ENCODE data around the gene TOMT.

DNA sequence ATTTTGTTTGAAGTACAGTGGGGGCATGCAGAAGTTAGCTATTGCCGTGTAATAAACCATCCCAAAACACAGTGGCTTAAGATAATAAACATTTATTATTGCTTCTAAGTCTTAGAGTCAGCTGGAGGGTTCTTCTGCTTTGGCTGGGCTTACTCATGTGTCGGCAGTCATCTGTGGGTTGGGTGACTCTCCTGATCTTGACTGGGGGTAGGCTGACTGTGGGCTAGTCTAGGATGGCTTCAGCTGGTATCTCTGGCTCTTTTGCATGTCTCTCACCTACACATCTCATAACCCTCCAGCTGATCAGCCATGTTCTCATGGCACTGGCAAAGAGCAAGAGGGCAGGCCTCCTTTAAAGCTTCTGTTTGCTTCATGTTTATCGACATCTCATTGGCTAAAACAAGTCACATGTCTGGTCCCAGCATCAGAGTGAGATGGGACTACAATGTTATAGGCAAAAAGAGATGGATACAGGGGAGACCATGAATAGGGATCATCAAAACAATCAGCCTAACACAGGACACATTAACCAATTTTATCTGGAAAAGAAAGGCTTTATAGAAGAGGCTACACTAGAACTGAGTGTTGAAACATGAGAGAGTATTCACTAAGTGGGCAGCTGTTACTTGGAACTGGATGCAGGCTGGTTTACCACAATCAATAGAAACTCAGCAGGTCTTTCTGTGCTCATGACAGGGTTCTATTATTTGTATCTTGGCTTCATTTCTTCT, 19.9 kb upstream of the TOMT start:
- TF ChIP-seq, protein P1, sequence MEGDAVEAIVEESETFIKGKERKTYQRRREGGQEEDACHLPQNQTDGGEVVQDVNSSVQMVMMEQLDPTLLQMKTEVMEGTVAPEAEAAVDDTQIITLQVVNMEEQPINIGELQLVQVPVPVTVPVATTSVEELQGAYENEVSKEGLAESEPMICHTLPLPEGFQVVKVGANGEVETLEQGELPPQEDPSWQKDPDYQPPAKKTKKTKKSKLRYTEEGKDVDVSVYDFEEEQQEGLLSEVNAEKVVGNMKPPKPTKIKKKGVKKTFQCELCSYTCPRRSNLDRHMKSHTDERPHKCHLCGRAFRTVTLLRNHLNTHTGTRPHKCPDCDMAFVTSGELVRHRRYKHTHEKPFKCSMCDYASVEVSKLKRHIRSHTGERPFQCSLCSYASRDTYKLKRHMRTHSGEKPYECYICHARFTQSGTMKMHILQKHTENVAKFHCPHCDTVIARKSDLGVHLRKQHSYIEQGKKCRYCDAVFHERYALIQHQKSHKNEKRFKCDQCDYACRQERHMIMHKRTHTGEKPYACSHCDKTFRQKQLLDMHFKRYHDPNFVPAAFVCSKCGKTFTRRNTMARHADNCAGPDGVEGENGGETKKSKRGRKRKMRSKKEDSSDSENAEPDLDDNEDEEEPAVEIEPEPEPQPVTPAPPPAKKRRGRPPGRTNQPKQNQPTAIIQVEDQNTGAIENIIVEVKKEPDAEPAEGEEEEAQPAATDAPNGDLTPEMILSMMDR (IDR thresholded peaks at IDR 0.05): no peak
- no peak for TF ChIP-seq EZH2 (IDR thresholded peaks at IDR 0.05)

Measured in neural progenitor cell (in vitro differentiated cells).